ENCODE data around the gene REXO4. TPM values are rescaled to one million over a fixed set of nuclear protein-coding genes. Genes with fewer than 3 reads are reported as not detected.

Gene REXO4
- total RNA-seq, 4 donors from 2014 or later = 11.2 to 29.9 (median 18.1) TPM

GRCh38 chr9:133390713-133391112 is 27.1 kb downstream of the REXO4 start:
- H3K27me3 ChIP-seq = peaks cover 59% of the 10 kb centered on the region
- H3K4me1 ChIP-seq = no peaks in the 10 kb centered on the region
- WGBS, 2 donors (ENCODE audit: low coverage in 1 of 2) = 73% methylated on average over 5 of the region's 7 CpGs; no CpG with 5 or more reads in 1 of the 2 donors
- TF ChIP-seq EP300 (IDR thresholded peaks at IDR 0.05) = no peak
- TF ChIP-seq POLR2A (IDR thresholded peaks at IDR 0.05) = no peak
- no peak for TF ChIP-seq CTCF (IDR thresholded peaks at IDR 0.05)
- TF ChIP-seq POLR2AphosphoS5 (IDR thresholded peaks at IDR 0.05) = no peak
- H3K27ac ChIP-seq = no peak overlapping the region
- H3K9me3 ChIP-seq = no peaks in the 10 kb centered on the region
- H3K4me3 ChIP-seq = no peak overlapping the region
- H3K36me3 ChIP-seq = no peaks in the 10 kb centered on the region
- ATAC-seq = no peak

- no peak overlapping the region for H3K27ac ChIP-seq
- H3K4me3 ChIP-seq = no peak overlapping the region
- no peaks in the 10 kb centered on the region for H3K4me1 ChIP-seq
- TF ChIP-seq EP300 (IDR thresholded peaks at IDR 0.05) (no peak), CTCF (IDR thresholded peaks at IDR 0.05) (no peak), POLR2A (IDR thresholded peaks at IDR 0.05) (no peak), POLR2AphosphoS5 (IDR thresholded peaks at IDR 0.05) (no peak)
- 20 to 80% methylated on average over 1 to 4 of the region's 13 CpGs for WGBS, 2 donors (ENCODE audit: low coverage in 1 of 2)
- no peaks in the 10 kb centered on the region for H3K9me3 ChIP-seq
- H3K36me3 ChIP-seq = no peaks in the 10 kb centered on the region
- no peak for ATAC-seq
- H3K27me3 ChIP-seq = peaks cover 48% of the 10 kb centered on the region
Measured at GRCh38 chr9:133389562-133389961, 28.2 kb downstream of the REXO4 start.

GRCh38 chr9:133389025-133389557 is 28.7 kb downstream of the REXO4 start:
- WGBS, 2 donors (ENCODE audit: low coverage in 1 of 2) = 86% methylated on average over 2 of the region's 12 CpGs; no CpG with 5 or more reads in 1 of the 2 donors
- ATAC-seq = no peak

DNA sequence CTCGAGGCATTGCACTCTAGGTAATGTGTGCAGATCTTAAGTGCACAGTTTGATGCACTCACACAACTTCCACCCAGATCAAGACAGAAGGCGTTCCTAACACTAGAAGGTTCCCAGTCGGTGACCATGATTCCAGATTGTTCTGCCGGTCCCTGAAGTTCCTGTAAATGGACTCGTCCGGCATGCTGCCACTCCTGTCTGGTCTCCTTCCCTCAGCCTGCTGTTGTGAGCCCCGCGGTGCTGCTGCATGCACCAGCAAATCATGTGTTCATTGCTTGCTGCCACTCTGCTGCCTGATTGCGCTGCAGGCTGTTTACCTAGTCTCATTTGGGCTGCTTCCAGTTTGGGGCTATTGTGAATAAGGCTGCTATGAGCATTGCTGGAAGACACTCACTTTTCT is 30.1 kb downstream of the REXO4 start:
- WGBS, 2 donors (ENCODE audit: low coverage in 1 of 2) = 72 to 89% methylated on average over 3 to 8 of the region's 9 CpGs
- Histone ChIP-seq H3K4me3 (no peak overlapping the region), H3K27ac (no peak overlapping the region), H3K36me3 (no peaks in the 10 kb centered on the region), H3K27me3 (peaks cover 29% of the 10 kb centered on the region), H3K9me3 (no peaks in the 10 kb centered on the region), H3K4me1 (no peaks in the 10 kb centered on the region)
- ATAC-seq = no peak
- TF ChIP-seq CTCF (IDR thresholded peaks at IDR 0.05) (no peak), POLR2AphosphoS5 (IDR thresholded peaks at IDR 0.05) (no peak), POLR2A (IDR thresholded peaks at IDR 0.05) (no peak), EP300 (IDR thresholded peaks at IDR 0.05) (no peak)

More at GRCh38 chr9:133389025-133389557, 28.7 kb downstream of the REXO4 start:
- no peaks in the 10 kb centered on the region for H3K9me3 ChIP-seq
- H3K27me3 ChIP-seq = peaks cover 43% of the 10 kb centered on the region
- no peaks in the 10 kb centered on the region for H3K36me3 ChIP-seq
- H3K4me1 ChIP-seq = no peaks in the 10 kb centered on the region
- no peak overlapping the region for H3K4me3 ChIP-seq
- TF ChIP-seq EP300 (IDR thresholded peaks at IDR 0.05) (no peak), POLR2AphosphoS5 (IDR thresholded peaks at IDR 0.05) (no peak), POLR2A (IDR thresholded peaks at IDR 0.05) (no peak), CTCF (IDR thresholded peaks at IDR 0.05) (no peak)
- no peak overlapping the region for H3K27ac ChIP-seq

DNA sequence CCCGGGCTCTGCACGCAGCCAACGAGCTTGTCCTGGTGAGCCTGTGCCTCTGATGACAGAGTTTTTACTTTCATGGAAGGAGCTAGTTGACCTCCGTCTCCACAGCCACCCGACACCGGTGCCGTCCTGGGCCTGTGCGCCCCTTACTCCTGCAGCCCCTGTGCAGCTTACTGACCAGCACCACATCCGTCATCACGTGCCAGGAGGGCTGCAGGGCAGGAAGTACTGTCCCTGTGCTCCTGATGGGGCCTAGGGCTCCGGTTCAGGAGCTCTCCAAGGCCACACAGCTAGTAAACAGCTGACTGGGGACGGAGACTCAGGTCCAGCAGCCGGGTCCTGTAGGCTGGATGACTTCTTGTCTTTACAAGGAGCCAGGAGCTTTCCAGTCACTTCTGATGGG is 31.5 kb downstream of the REXO4 start:
- Histone ChIP-seq H3K4me1 (no peaks in the 10 kb centered on the region), H3K9me3 (no peaks in the 10 kb centered on the region), H3K27ac (no peak overlapping the region), H3K36me3 (no peaks in the 10 kb centered on the region), H3K4me3 (no peak overlapping the region), H3K27me3 (peaks cover 20% of the 10 kb centered on the region)
- TF ChIP-seq POLR2A (IDR thresholded peaks at IDR 0.05) (no peak), CTCF (IDR thresholded peaks at IDR 0.05) (no peak), POLR2AphosphoS5 (IDR thresholded peaks at IDR 0.05) (no peak), EP300 (IDR thresholded peaks at IDR 0.05) (no peak)
- ATAC-seq = no peak
- WGBS, 2 donors (ENCODE audit: low coverage in 1 of 2) = no CpG with 5 or more reads among the region's 13 CpGs

All from gastroesophageal sphincter (tissue), 4 donors.